IPS-NIHi11 (cell line): ENCODE measurements around the gene GTF2H4.
"Not testable (repeated sequence)": the region's sequence is repeated elsewhere in the genome, so short reads cannot be mapped to it uniquely, and the experiment has no call there.

Source experiments
- DNase-seq: peaks from one replicate; pipeline ENCODE4 v3.0.0; 2012; ENCODE audit warnings: mixed read lengths, low spot score

GTF2H4 gene

DNA sequence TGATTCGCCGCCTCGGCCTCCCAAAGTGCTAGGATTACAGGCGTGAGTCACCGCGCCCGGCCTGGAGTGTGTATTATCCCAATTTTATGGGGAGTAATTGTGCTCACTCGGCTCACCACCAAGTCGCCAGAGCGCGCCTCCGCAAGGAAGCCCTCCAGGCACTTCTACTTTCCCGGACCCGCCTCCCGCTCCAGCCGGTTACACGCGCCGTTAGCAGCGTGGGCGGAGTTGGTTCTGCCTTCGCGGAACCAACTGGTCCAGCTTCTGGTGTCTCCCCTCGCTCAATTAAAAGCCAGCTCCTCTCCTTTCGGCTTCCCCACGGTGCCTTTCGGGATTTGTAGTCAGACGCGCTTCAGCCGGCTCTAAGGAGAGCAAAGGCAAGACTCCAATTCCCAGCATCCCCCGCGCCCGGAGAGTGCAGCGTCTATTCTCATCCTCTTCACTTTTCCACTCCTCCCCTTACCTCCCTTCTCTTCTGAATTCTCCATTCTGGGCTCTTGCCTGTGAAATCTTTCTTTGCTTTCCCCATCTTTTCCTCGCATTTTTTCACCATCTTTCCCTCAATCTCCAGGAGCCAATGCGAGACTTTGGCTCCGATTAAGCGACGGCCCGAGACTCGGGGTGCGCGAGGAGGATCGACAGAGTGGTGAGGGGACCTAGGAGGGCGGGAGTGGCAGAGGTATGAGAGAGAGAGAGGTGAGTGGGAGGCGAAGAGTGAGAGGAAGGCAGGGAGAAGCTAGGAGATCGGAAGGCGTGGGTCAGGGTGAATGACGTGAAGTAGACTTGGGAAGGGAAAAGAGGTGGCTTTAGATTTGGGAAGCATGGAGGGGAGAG is at the start of gene GTF2H4:
TSS of gene GTF2H4 (plus strand) at position 450 of the 834 bp plus-strand sequence.
- DNase-seq = peak; percentile 89

DNA sequence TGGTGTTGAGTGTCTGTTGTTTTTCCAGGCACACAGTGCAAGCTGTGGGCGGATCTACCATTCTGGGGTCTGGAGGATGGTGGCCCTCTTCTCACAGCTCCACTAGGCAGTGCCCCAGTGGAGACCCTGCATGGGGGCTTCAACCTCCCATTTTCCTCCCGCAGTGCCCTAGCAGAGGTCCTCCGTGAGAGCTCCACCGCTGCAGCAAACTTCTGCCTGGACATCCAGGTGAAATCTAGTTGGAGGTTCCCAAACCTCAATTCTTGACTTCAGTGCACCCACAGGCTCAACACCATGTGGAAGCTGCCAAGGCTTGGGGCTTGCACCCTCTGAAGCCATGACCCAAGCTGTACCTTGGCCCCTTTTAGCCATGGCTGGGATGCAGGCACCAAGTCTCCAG is 48.3 kb upstream of the GTF2H4 start:
- DNase-seq = not testable (repeated sequence)

DNA sequence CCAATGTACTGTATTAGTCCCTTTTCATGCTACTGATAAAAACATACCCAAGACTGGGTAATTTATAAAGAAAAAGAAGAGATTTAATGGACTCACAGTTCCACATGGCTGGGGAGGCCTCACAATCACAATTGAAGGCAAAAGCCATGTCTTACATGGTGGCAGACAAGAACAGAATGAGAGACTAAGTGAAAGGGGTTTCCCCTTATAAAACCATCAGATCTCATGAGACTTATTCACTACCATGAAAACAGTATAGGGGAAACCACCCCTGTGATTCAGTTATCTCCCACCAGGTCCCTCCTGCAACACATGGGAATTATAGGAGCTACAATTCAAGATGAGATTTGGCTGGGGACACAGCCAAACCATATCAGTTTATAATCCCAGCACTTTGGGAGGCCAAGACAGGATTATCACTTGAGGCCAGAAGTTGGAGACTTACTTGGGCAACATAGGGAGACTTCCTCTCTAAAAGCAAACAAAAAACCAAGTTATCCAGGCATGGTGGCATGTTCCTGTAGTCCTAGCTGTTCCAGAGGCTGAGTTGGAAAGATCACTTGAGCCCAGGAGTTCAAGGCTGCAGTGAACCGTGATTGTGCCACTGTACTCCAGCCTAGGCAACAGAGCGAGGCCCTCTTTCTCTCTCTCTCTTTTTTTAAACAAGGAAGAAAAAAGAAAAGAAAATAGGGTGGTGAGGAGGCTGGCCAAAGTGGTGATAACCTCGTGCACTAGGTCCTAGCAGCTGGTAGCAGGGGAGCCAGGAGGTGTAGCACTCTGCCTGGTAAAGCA is 46.6 kb upstream of the GTF2H4 start:
- no peak for DNase-seq

DNA sequence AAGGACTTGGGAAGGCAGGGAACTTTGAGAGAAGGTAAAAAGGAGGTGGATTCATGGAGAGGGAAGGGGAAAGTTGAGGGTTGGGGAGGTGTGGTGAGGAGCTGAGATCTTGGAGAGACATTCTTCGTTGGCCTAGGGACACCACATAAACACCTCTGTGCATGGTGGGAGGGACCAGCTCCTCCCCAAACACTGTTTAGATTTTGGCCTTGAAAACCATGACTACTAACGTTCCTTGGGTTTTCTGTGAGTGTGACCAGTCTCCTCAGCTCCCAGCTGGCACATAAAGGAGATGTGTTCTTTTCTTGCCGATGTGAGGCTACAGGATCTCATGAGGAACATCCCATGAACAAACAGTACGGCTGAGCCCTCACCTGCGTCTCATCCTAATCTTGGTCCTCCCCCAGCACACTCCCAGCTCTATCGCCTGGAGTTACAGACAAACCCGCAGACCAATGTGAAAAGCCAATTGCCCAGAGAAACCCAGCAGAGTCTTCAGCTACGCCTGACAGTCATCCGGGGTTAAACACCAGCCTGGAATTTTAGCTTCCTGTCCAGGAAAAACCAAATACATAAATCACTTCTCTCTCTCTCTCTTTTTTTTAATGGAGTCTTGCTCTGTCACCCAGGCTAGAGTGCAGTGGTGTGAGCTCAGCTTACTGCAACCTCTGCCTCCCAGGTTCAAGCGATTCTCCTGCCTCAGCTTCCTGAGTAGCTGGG is 45.7 kb upstream of the GTF2H4 start:
- DNase-seq = no peak

DNA sequence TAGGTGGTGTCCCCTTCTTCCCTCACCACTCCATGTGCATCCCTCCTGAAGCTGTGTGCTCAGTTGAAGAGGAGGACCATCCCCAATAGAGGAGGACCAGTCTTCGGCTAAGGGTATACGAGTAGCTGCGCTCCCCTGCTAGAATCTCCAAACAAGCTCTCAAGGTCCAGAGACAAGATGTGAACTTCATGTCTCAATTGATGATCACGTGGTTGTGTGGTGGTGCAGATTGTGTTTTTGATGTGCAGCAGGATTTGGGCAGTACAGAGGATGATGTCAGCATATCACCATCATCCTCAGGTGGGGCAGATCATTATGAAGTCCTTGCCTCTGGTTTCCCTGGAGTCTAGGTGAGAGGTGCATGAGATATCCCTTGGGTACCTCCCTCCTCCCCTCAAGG is 43.7 kb upstream of the GTF2H4 start:
- no peak for DNase-seq

DNA sequence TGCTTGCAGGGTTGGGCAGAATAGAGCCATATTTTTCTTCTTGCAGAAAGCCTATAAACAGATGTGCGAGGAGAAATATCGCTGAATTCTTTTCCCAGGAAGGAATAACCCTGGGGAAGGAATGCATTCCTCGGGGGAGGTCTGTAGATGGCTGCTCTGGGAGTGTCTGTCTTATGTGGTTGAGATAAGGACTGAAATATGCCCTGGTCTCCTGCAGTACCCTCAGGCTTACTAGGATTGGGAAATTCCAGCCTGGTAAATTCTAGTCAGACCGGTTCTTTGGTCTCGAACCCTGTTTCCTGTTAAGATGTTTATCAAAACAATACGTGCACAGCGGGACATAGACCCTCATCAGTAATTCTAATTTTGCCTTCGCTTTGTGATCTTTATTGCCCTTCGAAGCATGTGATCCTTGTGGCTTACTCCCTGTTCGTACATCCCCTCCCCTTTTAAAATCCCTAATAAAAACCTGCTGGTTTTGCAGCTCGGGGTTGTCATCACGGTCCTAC is 38.7 kb upstream of the GTF2H4 start:
- not testable (repeated sequence) for DNase-seq

DNA sequence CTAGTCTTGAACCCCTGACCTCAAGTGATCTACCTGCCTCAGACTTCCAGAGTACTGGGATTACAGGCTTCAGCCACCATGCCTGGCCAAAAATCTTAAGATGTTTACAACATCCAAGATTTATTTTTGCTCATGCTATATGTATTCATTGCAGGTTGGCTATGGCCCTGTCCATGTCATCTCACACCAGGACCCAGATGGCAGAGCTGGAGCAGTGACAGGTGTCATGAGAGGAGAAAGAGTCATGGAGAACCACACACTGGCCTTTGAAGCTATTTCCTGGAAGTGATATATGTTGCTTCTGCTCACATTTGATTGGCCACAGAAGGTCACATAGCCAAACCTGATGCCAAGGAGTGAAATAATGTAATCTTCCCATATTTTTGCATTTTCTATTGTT is 37.5 kb upstream of the GTF2H4 start:
- no peak for DNase-seq

DNA sequence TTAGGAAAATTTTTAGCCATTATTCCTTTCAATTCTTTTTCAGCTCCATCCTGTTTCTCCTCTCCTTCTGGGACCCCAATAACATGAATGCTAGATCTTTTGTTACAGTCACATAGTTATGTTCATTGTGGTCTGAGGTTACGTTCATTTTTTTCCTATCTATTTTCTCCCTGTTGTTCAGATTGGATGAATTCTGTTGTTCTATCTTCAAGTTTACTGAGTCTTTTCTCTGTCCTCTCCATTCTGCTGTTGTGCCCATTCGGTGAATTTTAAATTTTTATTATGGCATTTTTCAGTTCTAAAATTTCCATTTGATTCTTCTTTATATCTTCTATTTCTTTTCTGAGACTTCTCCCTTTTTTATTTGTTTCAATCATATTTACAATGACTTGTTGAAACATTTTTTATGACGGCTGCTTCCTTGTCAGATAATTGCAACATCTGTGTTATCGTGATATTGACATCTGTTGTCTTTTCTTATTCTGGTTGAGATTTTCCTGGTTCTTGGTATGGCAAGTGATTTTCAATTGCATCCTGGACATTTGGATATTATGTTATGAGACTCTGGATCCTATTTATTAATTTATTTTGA is 36.3 kb upstream of the GTF2H4 start:
- DNase-seq = no peak

DNA sequence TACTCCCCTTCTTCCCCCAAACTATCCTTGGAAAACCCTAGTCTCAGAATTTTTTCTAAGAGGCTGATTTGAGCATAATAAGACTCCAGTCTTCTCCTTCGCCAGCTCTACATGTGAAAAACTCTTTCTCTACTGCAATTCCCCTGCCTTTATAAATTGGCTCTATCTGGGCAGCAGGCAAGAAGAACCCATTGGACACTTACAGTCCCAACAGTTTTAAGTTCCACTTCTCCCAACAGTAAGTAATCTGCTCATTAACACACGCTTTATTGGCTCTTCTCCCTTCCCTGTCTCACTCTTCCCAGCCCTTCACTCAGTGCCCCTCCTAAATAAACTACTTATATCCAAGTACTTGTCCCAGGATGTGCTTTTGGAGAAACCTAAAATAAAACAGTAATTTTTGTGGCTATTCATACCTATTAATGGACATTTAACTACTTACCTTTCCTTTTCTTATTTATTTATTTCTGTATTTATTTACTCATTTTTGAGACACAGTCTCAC is 34.8 kb upstream of the GTF2H4 start:
- no peak for DNase-seq

DNA sequence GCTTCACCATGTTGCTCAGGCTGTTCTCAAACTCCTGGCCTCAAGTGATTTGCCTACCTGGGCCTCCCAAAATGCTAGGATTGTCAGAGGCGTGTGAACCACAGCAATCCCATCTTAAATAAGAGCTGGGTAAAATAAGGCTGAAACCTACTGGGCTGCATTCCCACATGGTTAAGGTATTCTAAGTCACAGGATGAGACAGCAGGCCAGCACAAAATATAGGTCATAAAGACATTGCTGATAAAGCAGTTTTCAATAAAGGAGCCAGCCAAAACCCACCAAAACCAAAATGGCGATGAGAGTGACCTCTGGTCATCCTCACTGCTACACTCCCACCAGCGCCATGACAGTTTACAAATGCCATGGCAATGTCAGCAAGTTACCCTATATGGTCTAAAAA is 34.2 kb upstream of the GTF2H4 start:
- DNase-seq = not testable (repeated sequence)

DNA sequence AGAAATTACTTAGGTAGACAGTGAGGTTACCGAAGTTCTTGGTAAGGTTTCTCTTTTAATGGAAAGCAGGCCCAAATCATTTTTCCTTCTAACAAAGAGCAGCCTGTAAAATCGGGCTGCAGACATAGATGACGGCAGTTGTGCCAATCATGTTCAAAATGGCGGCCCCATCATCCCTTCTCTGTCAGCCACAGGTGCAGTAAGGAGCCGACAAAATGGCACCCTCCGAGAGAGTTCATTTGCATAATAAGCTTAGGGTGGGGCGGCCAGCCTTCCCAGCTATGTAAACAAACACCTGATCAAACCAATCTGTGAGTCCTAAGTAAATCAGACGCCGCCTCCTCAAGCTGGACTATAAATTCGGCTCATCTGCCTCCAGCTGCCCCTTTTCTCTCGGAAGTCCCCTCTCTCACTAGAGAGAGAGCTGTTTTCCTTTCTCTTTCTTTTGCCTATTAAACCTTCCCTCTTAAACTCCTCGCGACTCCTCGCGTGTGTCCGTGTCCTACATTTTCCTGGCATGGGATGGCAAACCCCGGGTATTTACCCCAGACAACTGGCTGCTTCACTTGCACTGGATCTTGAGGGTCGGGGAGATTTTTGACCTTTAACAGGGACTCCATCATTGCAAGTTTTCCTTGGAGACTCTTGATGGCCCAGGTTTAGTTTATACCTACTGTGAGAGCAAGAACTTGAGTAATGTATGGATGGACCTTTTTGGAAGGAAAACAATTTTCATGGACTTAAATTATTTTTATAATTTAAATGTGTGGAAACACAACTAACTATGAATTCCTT is 32.6 kb upstream of the GTF2H4 start:
- DNase-seq = no peak

DNA sequence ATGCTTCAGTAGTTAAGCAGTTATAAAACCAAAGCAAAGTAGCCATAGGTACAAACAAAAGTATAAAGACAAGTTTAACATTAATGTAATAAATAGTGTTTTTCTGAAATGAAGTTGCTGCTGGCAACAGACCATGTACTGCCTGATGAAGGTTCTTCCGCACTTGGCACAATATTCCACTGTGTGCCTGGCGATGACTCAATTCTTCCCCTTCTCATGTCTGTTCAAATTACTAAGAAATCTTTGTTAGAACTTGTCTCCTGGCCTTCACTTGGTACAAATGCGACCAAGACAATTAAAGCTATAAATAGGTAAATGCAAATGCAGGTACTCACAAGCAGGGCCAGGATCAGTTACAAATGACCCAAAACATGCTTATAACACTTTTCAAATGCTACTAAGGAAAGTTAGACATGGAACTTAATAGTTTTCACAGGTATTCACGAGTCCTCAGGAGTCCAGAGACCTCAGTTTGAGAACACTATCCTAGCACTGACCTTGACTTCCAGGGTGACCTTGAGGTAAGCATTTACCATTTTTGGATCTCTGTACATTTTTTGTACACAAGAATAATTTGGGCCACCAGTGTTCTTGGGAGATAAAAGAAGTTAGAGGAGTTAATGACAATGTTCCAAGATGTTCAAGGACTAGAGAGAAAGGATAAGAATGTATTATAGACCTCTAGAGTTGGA is 31.8 kb upstream of the GTF2H4 start:
- no peak for DNase-seq

DNA sequence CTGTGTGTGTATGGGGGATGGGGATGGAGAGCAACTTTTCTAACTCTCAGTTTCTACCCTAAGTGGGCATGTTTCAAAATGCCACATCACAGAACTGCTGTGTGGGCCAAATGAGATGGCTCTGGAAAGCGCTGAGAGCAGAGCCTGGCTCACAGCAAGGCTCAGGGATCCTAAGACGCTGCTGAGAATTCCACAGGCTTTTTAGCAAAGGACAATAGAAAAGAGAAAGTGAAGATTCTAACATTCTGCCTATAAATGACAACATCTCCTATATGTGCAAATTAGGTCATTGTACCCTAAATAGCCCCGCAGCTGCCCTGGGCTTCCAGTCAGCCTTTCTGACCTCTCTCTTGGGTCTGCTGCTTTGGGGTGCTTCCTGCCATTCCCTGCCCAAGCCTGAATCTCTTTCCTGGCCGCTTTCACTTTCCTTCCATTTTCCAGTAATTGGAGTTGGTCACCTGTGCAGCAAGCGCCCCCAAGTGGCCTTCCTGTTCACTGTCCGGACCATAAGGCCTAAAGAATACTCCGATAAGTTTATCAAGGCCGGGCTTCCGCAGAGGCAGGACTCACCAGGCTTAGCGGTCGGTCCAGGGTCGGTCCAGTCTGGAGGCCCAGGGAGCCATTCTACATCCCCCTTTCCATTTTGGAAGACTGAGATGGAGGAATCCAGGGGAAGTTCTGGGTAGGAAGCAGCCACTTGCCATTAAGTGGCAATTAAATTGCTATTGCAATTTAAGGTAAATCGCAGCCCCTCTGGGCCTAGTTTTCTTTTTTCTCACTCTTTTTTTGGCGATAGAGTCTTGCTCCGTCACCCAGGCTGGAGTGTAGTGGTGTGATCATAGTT is 30.4 kb upstream of the GTF2H4 start:
- DNase-seq = peak; percentile 73

DNA sequence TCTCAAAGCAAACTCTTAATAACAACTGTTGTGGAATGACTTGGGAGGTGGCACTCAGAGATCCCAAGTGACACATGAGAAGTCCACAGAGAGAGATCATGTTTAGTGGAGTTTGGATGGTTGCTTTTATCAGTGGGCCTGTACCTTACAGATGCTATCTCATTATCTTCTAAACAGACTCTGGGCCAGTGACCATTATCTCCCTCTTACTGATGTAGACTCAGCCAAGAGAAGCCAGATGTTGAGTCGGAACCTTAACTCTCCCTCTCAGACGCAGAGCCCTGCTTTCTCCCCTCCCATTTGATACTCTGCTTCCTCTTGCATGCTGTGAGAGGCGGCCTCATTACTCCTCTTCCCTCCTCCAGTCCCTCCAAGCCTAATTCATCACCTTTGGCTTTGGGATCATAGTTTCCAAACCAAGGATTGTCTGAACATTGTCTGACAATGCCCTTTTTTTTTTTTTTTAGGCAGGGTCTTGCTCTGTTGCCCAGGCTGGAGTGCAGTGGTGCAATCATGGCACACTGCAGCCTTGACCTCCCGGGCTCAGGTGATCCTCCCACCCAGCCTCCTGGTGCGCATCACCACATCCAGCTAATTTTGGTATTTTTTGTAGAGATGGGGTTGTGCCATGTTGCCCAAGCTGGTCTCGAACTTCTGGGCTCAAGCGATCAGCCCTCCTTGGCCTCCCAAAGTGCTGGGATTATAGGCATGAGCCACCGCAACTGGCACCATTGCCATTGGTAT is 28.2 kb upstream of the GTF2H4 start:
- no peak for DNase-seq

DNA sequence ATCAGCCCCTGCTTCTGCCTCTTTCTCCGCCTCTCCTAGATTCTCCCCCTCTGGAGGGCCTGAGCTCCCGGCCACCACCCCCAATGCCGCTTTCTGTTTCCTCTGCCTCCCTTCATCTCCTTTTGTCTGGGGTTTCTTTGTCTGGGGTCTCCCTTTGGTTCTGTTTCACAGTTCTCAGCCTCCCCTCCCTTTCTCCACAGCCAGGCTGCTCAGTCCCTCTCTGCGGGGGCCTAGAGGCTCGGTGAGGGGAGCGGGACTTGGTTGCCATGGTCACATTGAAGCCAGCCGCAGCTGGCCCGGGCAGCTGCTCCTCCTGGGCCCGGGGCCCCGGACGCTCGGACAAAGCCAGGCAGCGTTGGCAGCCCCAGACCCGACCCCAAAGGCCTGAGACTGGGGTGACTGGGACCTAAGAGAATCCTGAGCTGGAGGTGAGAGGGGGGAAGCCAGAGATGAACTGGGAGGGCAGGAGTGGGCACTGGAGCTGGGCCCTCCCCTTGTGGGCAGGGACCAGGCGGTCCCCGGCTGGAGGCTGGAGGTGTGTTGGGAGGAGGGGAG is 27.2 kb upstream of the GTF2H4 start:
- peak; percentile 69 for DNase-seq

DNA sequence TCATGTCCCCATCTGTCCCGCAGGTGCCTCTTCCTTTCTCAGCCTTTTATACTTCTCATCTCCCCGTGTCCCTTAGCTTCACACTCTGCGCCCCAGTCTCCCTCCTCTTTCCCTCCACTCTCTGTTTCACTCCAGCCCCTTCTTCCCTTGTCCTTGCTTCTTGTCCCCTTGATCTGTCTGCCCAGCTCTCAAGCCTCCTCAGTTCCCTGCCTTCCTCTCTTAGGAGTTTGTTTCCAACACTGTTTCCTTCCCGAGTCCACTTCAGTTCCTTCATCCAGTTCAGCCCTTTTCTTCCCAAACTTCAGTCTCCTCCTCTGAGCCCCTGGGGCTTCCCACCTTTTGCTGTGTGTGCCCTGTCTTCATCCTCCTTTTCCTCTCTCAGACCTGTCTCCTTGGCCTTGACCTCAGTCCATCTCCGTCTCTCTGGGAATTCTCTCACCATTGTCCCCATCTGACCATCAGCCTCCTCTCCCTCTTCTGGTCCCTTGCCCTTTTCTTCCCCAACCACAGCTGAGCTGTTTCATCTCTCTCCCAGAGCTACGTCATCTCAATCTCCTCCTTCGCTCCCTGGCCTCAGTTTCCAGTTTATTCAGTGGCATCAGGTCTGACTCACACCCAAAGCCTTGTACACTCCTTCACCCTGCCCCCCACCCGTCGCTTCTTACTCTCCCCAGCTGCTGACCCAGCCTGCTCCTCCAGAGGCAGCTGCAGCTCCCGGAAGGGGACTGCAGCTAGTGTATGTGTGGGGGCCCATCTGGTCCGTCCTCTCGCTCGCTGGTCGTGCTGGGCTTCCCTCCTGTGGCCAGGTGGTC is 26.4 kb upstream of the GTF2H4 start:
- DNase-seq = no peak

DNA sequence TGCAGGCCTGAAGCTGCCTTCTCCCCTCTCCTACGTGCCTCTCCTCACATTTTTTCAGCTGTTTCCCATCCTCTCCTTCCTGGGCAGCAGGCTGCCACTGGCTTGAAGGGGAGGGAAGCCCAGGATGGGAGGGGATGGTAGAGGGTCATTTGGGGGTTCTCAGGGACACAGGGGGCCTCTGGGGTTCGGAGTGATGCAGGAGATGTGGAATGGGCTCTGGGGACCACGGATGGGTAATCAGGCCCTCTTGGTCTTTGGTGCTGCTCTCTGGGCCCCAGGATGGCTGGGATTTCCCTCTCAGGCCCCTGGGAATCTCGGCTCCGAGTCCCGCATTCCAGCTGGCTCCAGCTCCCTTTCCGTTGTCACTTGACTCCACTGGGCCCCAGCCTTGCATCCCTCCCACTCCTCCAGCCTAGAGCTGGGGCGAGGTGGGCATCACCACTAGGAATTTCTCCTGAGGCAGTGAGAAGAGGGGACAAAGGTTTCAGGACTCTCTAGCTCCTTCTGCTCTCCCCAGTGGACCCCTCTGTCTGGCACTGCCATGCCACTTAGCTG is 25.7 kb upstream of the GTF2H4 start:
- no peak for DNase-seq
